K562 (cell line): Measurements from ENCODE around the gene C17orf114.

Source experiments
- ELF4 ChIP-seq: fragments of 450-650 bp; formaldehyde crosslinking; IDR thresholded peaks from 2 replicates; pipeline ENCODE4 v1.4.0; 2022; ENCODE audit warnings: missing genetic modification characterization
- EP400 ChIP-seq: fragments of 450-650 bp; IDR thresholded peaks from 2 replicates; pipeline ENCODE4 v1.6.1; 2017; ENCODE audit warnings: antibody characterized with exemption, mild to moderate bottlenecking, moderate library complexity
- ETV6 ChIP-seq, 3 experiments: fragments of 150-350 bp in 1 of 3; sonication (generic) in 1 of 3; formaldehyde crosslinking in 1 of 3; IDR thresholded peaks; 2 replicates each; pipeline versions ENCODE4 v1.6.1 to v1.8.0; 2014 to 2022; ENCODE audit warnings: borderline replicate concordance in 2 of 3, low read depth in 2 of 3, antibody characterized with exemption in 1 of 3, low read length in 1 of 3, mild to moderate bottlenecking in 1 of 3, missing genetic modification reagents in 1 of 3
- HDAC3 ChIP-seq: fragments of 450-650 bp; IDR thresholded peaks from 2 replicates; pipeline ENCODE4 v1.6.1; 2018; ENCODE audit warnings: borderline replicate concordance, mild to moderate bottlenecking, moderate library complexity; ENCODE audit not compliant: partially characterized antibody
- PYGO2 ChIP-seq: fragments of 450-650 bp; IDR thresholded peaks from 2 replicates; pipeline ENCODE4 v1.6.1; 2016; ENCODE audit warnings: mild to moderate bottlenecking, missing genetic modification characterization, moderate library complexity, missing compliant biosample characterization
- ZBTB8A ChIP-seq: fragments of 450-650 bp; IDR thresholded peaks from 2 replicates; pipeline ENCODE4 v1.6.1; 2018; ENCODE audit warnings: mild to moderate bottlenecking, moderate library complexity; ENCODE audit not compliant: partially characterized antibody
- TF ChIP-seq, protein P1 (sequence below): sonication (generic); formaldehyde crosslinking; IDR thresholded peaks from 2 replicates; pipeline ENCODE4 v1.9.0; 2022; ENCODE audit warnings: mild to moderate bottlenecking, missing genetic modification reagents
- TF ChIP-seq, protein P2 (sequence below): fragments of 200-600 bp; sonication (generic); IDR thresholded peaks from one replicate; pipeline ENCODE4 v1.6.1; 2012; ENCODE audit warnings: mild to moderate bottlenecking, low read depth, low read length, inconsistent platforms
- TF ChIP-seq, protein P3 (sequence below): sonication (generic); formaldehyde crosslinking; IDR thresholded peaks from 2 replicates; pipeline ENCODE4 v1.8.0; 2022; ENCODE audit warnings: missing genetic modification reagents, mild to moderate bottlenecking, moderate library complexity, borderline replicate concordance

The C17orf114 gene

DNA sequence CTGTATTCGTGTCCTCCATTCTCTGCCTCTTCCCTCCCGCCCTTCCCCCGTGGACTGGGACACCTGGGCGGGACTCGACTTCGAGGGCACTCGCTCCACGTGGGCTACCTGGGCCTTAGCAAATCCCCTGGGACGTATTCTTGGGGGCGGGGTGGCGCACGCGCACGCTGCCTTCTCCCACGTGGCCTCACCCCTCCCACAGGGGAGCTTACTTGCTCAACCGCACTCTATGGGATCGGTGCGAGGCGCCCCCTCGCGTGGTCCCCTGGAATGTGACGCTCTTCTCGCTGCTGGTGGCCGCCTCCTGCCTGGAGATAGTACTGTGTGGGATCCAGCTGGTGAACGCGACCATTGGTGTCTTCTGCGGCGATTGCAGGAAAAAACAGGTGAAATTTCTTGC lies 19.5 kb downstream of the C17orf114 start (continued):
- TF ChIP-seq, protein P1, sequence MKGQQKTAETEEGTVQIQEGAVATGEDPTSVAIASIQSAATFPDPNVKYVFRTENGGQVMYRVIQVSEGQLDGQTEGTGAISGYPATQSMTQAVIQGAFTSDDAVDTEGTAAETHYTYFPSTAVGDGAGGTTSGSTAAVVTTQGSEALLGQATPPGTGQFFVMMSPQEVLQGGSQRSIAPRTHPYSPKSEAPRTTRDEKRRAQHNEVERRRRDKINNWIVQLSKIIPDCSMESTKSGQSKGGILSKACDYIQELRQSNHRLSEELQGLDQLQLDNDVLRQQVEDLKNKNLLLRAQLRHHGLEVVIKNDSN (CRISPR knock-in tag), result peak; percentile 85
- TF ChIP-seq ETV6 (IDR thresholded peaks at IDR 0.05; ENCODE audit: borderline replicate concordance in 1 of 2, low read depth in 2 of 2, low read length in 1 of 2) (no peak), ETV6 (CRISPR knock-in tag; IDR thresholded peaks at IDR 0.05; ENCODE audit: borderline replicate concordance) (no peak), PYGO2 (tag) (no peak), EP400 (peak; percentile 17; the same call in 1 of the 2 replicates), ELF4 (CRISPR knock-in tag) (no peak), HDAC3 (no peak), ZBTB8A (no peak)
- TF ChIP-seq, protein P2, sequence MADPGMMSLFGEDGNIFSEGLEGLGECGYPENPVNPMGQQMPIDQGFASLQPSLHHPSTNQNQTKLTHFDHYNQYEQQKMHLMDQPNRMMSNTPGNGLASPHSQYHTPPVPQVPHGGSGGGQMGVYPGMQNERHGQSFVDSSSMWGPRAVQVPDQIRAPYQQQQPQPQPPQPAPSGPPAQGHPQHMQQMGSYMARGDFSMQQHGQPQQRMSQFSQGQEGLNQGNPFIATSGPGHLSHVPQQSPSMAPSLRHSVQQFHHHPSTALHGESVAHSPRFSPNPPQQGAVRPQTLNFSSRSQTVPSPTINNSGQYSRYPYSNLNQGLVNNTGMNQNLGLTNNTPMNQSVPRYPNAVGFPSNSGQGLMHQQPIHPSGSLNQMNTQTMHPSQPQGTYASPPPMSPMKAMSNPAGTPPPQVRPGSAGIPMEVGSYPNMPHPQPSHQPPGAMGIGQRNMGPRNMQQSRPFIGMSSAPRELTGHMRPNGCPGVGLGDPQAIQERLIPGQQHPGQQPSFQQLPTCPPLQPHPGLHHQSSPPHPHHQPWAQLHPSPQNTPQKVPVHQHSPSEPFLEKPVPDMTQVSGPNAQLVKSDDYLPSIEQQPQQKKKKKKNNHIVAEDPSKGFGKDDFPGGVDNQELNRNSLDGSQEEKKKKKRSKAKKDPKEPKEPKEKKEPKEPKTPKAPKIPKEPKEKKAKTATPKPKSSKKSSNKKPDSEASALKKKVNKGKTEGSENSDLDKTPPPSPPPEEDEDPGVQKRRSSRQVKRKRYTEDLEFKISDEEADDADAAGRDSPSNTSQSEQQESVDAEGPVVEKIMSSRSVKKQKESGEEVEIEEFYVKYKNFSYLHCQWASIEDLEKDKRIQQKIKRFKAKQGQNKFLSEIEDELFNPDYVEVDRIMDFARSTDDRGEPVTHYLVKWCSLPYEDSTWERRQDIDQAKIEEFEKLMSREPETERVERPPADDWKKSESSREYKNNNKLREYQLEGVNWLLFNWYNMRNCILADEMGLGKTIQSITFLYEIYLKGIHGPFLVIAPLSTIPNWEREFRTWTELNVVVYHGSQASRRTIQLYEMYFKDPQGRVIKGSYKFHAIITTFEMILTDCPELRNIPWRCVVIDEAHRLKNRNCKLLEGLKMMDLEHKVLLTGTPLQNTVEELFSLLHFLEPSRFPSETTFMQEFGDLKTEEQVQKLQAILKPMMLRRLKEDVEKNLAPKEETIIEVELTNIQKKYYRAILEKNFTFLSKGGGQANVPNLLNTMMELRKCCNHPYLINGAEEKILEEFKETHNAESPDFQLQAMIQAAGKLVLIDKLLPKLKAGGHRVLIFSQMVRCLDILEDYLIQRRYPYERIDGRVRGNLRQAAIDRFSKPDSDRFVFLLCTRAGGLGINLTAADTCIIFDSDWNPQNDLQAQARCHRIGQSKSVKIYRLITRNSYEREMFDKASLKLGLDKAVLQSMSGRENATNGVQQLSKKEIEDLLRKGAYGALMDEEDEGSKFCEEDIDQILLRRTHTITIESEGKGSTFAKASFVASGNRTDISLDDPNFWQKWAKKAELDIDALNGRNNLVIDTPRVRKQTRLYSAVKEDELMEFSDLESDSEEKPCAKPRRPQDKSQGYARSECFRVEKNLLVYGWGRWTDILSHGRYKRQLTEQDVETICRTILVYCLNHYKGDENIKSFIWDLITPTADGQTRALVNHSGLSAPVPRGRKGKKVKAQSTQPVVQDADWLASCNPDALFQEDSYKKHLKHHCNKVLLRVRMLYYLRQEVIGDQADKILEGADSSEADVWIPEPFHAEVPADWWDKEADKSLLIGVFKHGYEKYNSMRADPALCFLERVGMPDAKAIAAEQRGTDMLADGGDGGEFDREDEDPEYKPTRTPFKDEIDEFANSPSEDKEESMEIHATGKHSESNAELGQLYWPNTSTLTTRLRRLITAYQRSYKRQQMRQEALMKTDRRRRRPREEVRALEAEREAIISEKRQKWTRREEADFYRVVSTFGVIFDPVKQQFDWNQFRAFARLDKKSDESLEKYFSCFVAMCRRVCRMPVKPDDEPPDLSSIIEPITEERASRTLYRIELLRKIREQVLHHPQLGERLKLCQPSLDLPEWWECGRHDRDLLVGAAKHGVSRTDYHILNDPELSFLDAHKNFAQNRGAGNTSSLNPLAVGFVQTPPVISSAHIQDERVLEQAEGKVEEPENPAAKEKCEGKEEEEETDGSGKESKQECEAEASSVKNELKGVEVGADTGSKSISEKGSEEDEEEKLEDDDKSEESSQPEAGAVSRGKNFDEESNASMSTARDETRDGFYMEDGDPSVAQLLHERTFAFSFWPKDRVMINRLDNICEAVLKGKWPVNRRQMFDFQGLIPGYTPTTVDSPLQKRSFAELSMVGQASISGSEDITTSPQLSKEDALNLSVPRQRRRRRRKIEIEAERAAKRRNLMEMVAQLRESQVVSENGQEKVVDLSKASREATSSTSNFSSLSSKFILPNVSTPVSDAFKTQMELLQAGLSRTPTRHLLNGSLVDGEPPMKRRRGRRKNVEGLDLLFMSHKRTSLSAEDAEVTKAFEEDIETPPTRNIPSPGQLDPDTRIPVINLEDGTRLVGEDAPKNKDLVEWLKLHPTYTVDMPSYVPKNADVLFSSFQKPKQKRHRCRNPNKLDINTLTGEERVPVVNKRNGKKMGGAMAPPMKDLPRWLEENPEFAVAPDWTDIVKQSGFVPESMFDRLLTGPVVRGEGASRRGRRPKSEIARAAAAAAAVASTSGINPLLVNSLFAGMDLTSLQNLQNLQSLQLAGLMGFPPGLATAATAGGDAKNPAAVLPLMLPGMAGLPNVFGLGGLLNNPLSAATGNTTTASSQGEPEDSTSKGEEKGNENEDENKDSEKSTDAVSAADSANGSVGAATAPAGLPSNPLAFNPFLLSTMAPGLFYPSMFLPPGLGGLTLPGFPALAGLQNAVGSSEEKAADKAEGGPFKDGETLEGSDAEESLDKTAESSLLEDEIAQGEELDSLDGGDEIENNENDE, result no peak
- TF ChIP-seq, protein P3, sequence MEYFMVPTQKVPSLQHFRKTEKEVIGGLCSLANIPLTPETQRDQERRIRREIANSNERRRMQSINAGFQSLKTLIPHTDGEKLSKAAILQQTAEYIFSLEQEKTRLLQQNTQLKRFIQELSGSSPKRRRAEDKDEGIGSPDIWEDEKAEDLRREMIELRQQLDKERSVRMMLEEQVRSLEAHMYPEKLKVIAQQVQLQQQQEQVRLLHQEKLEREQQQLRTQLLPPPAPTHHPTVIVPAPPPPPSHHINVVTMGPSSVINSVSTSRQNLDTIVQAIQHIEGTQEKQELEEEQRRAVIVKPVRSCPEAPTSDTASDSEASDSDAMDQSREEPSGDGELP (CRISPR knock-in tag), result peak; percentile 85
